HG02981 (cell line): ENCODE data around the gene TUBB4A.
A peak's percentile ranks its signal among the peaks of the same experiment; 100 is the strongest.
"Not testable (repeated sequence)": the region's sequence is repeated elsewhere in the genome, so short reads cannot be mapped to it uniquely, and the experiment has no call there.

ENCODE experiments used
- ATAC-seq: cut with Tn5 transposase; IDR thresholded peaks from one replicate; pipeline ENCODE4 v1.9.1; 2021; ENCODE audit warnings: mild to moderate bottlenecking, moderate library complexity; ENCODE audit not compliant: unreplicated experiment

The TUBB4A gene

GRCh38 chr19:6501740-6502648 lies at the start of gene TUBB4A:
TSS of gene TUBB4A (minus strand) at chr19:6502309. CDS start at chr19:6502212, 97 bp downstream.
- ATAC-seq = no peak

- no peak for ATAC-seq
Measured at GRCh38 chr19:6551091-6551490, 49.0 kb upstream of the TUBB4A start.

GRCh38 chr19:6550679-6551078 lies 48.6 kb upstream of the TUBB4A start:
- not testable (repeated sequence) for ATAC-seq

GRCh38 chr19:6543866-6544347 lies 41.8 kb upstream of the TUBB4A start:
- ATAC-seq = no peak

- ATAC-seq = no peak
Measured at GRCh38 chr19:6540918-6541689, 39.0 kb upstream of the TUBB4A start.

GRCh38 chr19:6539514-6539913 lies 37.4 kb upstream of the TUBB4A start:
- ATAC-seq = no peak

- no peak for ATAC-seq
Measured at GRCh38 chr19:6535558-6536137, 33.5 kb upstream of the TUBB4A start.

- no peak for ATAC-seq
Measured at GRCh38 chr19:6534451-6535093, 32.5 kb upstream of the TUBB4A start.

- ATAC-seq = no peak
Measured at GRCh38 chr19:6533746-6534418, 31.8 kb upstream of the TUBB4A start.

- no peak for ATAC-seq
Measured at GRCh38 chr19:6533000-6533328, 30.9 kb upstream of the TUBB4A start.

- ATAC-seq = no peak
Measured at GRCh38 chr19:6532244-6532999, 30.3 kb upstream of the TUBB4A start.

- ATAC-seq = no peak
Measured at GRCh38 chr19:6531956-6532243, 29.8 kb upstream of the TUBB4A start.

- no peak for ATAC-seq
Measured at GRCh38 chr19:6531163-6531955, 29.2 kb upstream of the TUBB4A start.

- peak; percentile 31 for ATAC-seq
Measured at GRCh38 chr19:6530386-6531162, 28.5 kb upstream of the TUBB4A start, which contains the start of gene TNFSF9. TSS of gene TNFSF9 (plus strand) at chr19:6531026. CDS start at chr19:6531037, 11 bp downstream.

GRCh38 chr19:6529937-6530385 lies 27.9 kb upstream of the TUBB4A start:
- no peak for ATAC-seq

- no peak for ATAC-seq
Measured at GRCh38 chr19:6529351-6529750, 27.2 kb upstream of the TUBB4A start.

- no peak for ATAC-seq
Measured at GRCh38 chr19:6528544-6529121, 26.5 kb upstream of the TUBB4A start.
